HG03159 (cell line): ENCODE results near the gene EGFL8.
"Not testable (repeated sequence)": the region's sequence is repeated elsewhere in the genome, so short reads cannot be mapped to it uniquely, and the experiment has no call there.

Source experiments
- ATAC-seq: cut with Tn5 transposase; IDR thresholded peaks from one replicate; pipeline ENCODE4 v1.9.1; 2021; ENCODE audit warnings: mild to moderate bottlenecking, moderate library complexity; ENCODE audit not compliant: unreplicated experiment

EGFL8 gene

DNA sequence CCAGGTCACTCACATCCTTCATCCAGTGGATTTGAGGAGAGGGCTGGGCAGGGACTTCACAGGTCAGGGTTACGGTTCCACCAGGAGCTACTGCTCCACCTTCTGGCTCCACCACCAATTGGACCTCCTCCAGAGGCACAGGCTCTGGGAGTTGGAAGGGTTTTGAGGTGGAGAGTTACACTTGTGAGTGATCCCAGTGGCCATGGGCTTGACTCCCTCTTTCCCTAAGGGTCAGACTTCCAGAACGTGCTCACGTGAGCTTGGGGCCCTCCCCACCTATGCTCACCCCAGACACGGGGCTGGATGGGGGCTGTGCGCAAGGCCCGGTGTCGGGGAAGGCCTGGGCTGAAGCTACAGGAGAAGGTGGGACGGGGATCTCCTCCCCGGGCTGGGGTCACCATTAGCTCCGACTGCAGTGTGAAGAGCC lies 18.2 kb downstream of the EGFL8 start:
- no peak for ATAC-seq

DNA sequence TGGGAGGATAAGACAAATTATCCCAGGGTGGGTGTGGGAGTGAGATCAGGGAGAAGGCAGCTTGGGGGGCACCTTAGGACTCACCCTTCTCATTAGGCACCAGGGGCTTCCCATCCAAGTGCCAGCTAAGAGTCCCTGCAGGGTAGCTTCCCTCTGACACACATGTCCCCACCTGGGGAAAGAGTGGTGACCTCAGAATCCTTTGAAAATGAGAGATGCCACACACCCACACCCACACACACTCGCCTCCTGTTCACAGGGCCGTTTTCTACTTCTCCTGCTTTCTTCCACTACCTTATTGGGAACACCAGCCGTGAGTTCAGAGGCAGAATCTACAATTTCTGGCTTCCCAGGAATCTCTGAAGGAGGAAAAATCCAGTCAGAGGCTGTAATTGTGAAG lies 18.6 kb downstream of the EGFL8 start:
- ATAC-seq, result no peak

DNA sequence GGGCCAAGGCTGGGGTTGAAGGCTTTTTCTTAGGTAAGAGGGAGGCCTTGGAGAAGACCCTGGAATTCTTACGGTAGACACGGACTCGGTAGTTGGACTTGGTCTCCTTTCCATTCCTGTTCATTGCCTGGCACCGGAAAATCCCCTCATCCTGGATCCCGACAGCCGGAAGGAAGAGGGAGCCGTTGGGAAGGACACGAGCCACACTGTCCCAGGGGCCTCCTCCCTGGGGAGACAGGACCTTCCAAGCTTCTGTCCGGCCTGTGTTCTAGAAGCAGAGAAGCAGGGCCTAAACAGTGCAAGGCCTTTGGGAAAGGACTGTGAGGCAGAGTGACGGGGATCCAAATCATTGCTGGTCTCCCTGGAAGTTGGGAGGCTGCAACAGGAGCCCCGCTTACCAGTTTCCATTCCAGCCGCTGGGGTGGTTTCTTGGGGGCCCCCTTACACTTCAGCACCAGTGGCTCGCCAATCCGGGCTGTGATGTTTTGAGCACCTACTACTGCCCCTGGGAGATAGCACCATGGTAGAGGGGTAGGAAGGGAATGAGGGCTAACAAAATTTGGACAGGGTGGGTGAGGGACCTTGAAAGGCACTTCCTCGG lies 19.2 kb downstream of the EGFL8 start:
- no peak for ATAC-seq

DNA sequence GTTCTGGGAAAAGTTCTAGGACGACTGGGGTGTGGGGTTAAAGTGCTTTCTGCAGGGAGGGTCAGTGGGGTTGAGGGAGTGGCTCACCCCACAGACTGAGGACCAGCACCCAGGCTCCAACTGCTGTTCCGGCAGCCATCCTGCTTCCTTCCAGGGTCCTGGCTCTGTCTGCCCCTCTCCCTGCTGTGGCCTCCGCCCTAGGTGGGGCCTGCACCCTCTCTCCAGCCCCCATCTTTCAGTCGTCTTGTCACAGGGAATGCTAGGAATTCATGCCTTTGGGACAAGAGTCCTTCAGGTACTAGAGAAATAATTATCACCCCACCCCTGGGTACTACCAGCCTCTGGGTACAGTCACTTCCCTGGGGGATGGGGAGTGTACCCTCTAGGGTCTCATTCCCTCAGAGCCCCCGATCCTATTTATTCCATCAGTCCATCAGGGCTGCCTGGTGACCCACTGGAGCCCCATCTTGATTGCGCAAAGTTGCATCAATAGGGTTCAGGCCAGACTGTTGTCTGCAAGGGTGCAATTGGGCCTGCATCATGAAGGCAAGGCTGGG lies 19.8 kb downstream of the EGFL8 start, which contains the start of gene AGER:
Gene AGER, minus strand, starts transcription at position 170 of the 557 bp plus-strand sequence. Its CDS starts 31 bp downstream, at position 139.
- no peak for ATAC-seq

DNA sequence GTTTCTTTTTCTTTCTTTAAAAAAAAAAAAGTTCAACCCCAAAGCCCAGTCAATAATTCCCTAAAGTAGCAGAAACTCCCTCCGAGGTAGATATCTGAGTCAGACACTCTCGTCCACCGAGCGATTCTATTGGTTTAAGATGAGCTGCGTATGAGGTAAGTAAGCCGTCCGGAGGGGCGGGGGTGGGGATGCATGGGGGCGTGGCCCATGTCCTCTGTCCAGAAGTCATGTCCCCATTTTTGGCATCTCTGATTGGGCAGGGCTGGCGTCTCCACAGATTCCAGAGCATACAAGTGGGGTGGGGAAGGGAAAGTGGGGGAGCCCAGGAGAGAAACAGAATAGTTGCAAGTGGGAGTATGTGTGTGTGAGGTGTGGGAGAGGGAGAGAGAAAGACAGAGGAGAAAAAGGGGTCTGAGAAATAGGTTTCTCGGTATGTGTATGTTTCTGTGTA lies 21.3 kb downstream of the EGFL8 start:
- not testable (repeated sequence) for ATAC-seq

DNA sequence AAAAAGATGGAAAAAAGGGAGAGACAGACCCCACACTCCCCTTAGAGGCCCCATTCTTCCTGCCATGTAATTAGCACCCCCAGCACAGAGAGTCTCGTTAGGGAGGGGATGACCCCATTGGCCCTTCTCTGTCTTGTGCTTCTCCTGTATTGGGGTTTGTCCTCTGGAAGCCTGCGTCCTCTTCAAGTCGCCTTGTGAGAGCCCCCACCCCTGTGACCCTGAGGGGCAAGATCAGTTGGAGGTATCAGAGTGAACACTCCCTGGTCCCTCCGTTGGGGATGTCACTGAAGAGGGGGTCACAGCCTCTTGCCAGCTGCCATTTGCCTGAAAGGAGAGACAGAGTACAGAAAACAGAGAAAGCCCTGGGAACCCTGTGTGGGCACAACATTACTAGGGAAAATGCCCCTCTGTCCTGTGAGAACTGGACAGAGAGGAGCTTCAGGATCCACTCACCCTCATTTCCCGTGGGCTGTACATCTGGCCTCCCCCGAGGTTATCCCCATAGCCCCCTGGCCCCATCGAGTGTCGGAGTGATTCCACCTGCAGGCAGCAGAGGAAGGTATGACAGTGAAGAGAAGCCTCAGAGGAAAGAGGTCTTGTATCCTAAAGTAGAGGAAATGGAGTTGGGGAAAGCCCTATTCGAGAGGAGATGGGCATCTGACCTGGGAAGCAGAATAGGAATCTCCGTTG lies 21.9 kb downstream of the EGFL8 start:
- not testable (repeated sequence) for ATAC-seq

DNA sequence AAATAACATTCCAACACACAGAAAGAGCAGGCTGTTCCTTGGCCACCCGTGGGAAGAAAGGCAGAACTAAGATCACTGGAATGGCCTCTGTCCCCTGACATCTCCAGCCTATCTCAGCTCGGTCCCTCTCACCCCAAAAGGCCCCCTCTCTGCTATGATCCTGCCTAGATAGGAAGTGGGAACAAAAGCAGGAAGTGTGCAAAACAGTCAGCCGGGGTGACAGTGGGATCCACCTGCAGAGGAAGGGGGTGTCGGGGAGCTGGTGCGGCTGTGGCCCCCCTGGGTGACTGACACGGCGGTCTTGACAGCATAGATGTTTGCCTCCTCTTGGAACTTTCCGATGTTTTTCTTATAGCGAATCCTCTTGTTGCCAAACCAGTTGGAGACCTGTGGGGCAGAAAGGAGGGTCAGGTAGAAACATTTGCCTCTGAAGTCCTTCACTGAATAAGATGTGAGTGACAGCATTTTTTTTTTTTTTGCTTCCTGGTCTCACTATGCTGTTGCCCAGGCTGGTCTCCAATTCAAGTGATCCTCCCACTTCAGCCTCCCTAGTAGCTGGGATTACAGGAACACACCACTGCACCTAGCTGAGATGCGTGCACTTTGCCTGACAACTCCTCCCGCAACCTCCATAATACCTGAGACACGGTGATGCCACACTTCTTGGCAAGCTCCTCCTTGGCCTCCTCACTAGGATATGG lies 22.8 kb downstream of the EGFL8 start:
- no peak for ATAC-seq

DNA sequence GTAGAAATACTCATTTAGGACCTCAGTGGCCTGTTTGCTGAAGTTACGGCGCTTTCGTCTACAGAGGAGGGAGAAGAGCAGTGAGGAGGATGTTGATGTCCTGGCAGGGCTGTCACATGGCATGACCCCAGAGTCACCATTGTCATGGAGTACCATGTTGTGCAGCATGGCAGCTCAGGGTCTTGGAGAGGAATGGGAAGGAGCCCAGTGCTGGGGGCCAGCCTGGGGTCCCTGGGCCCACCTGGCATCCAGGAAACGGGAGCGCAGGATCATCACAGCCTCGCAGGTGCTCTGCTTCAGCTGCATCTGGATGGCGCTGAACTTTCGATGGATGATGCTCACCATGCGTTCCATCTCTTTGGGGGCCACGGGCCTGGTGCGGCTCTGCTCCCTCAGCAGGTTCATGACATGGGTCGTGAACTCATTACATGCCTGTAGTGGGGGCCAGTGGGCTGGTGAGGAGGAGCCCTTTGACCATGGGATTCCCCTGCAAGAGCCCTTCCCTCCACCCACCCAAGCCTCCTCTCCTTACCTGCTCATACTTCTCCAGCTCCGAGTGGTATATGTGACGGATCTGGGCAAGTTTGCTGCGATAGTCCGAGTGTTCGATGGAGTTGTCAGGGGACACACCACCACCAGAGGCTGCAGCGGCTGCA lies 23.5 kb downstream of the EGFL8 start:
- ATAC-seq, result not testable (repeated sequence)

DNA sequence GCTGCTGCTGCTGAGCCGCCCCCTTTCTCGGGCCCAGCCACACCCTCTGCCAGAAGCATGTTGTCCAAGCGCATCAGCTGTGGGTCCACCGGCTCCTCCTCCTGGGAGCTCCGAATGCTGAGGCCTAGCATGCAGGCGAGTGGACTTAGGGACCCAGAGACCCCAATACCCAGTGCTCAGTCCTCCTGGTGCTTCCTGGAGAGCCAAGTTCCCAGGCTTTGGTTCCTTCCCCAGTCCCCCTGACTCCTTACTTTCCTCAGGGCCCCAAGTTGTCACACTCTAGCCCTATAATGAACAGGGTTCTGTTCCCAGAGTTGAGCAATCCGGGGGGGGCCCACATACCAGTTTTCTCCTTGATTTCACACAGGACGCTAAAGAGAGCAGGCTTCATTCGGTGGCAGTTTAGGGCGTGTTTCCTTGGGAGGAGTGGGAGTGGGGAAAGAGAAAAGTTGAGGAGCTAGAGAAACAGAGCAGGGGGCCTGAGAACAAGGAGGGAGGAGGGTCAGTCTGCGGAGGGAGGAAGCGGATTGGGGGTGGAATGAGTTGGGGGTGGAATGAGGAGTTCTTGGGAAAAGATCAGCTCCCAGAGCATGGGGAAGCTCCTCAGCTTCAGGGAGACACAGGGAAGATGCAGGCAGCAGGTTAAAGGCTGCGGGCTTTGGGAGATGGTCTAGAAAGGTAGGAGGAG lies 24.1 kb downstream of the EGFL8 start:
- ATAC-seq, result no peak

DNA sequence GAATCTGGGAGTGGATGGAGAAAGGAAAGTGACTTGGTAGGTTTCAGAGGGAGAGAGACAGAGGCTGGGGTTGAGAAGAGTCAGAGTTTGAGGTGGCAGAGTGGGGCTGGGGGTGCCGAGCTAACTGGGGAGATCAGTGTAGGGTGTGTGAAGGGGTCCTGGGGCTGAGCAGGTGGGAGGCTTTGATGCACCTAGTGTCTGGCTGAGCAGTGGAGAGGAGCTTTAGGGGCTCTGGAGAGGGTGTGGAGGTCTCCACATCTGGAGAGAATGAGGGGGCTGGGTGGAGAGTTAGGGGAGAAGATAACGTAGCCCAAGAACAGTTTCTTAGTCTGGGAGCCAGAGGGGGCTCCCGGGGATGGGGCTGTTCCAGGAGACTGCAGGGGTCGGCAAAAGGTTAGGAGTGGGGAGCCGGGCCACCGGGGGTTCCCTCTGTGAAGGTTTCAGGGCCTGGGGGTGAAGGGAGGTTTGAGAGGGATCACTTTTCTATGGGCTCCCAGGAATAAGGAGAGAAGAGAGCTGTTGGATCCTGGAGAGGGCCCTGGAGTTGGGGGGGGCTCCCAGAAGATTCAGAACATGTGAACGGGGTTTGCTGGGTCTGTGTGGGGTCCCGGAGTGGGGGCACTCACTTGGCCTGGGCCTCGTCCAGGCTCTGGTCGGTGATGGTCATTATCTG lies 24.8 kb downstream of the EGFL8 start:
- ATAC-seq, result no peak

DNA sequence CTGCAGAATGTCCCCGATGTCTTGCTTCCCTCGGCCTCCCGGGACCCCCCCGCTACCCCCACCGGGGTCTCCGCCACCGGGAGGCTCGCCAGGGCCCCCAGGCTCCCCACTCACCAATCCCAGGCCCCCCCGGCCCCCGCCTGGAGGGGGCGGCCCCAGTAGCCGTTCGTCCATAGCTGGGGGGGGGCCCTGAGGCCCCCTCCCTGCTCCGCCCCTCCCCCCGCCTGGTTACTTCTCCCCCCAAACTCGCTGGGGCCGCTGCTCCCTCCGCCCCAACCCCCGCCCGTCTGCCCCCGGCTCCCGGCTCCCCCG lies 25.3 kb downstream of the EGFL8 start:
- ATAC-seq, result no peak

DNA sequence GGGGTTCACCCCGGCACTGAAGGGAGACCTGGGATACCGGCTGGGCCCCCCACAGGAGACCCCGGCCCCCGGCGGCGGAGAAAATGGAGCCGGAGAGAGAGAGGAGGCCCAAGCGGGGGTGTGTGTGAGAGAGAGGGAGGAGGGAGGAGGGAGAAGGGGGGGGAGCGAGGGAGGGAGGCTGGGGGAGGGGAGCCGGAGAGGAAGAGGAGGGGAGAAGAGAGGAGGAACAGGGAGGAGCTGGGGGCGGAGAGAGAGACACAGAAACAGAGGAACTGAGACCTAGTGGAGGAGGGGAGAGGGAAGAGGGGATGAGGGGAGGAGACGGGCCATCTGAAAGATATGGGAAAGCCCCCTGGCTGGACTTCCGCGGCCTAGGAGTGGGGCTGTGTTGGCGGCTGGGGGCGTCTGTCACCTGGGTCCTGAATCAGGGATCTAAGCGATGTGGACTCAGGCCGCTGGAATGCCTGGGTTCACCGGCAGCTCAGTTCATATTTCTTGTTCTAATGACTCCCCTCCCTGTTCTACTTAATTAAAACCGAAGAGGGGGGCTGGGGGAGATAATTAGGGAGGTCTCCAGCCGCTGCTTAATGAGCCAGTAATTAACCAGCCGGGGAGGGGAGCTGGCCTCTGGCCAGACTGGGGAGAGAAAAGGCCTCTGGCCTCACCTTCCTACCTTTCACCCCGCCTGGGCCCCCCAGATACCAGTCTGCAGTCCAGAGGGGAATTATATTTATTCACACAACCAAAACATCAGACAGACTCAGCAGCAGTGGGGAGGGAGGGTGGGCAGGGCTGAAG lies 25.9 kb downstream of the EGFL8 start, which contains the start of gene PBX2:
Gene PBX2, minus strand, starts transcription at position 149 of the 798 bp plus-strand sequence. CDS start 287 bp downstream, outside the sequence.
- no peak for ATAC-seq

DNA sequence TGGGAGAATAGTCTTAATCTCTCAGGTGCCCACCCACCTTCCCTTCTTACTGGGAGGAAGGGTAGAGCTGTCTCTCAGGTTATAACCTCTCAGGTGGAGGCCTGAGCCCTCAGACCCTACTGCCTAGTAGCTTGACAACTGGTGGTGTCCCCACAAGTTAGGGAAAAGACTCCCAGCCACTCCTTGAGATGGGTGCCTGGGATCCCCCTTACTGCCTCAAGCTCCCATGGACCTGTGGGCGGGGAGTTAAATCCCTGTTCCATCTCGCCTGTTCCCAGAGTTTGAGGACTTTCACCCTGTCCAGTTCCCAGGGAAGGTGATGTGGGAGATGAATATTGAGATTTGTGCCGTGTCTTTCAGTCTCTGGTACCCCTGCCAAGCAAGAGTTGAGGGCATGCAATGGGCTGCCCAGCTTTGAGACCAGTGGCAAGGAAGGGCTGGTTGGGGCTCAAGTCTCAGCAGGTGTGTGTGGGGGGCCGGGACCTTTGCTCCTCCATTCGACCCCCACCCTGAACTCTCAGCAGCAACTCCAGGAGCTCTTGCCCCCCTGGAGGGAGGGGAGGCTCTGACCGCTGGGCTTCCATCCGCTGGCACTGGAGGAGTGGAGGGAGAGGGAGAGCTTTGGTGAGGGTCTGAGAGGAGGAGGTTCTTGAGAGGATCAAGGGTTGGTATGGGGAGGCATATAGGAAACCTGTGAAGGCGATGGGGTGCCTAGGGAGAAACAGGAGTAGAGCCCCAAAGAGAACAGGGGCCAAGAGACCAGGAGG lies 26.7 kb downstream of the EGFL8 start:
- no peak for ATAC-seq

DNA sequence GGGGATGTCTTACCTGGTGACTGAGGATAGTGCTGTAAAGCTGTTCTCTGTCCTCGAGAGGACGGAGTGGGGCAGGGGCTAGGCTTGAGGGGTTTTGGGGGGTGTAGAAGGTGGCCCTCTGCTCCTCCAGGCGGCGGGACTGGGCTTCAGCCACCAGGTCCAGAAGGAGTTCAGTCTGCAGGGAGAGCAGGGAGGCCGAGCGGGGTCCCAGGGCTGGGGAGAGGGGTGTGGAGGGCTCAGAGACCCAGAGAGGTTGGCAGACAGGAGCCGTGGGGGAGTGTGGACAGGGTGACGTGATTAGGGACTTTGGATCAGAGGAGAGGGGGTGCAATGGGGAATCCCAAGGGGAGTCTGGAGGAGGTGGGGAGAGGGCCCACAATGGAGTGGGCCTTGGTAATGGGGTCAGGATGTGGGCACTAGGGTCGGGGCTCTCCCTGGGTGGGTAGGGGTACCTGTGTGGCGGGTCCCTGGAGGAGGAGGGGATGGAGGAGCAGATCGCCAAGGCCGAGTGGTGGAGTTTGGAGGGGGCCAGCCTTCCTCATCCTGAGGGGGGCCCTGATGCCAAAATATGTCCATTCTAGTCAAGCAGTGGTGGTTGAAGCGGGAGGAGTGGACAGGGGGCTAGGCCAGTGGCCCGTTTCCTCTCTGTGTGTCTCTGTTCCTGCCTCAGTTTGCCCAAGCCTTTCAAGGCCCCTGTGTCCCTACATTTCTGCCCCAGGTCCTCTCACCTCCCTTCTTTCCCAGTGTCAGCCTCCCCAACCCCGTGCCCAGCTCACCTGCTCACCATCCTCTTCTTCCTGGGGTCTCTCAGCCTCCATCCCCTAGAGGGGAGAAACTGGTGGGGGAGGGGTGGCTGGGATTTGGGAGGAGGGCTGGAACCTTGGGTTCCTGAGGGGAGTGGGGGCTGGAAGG lies 27.6 kb downstream of the EGFL8 start:
- no peak for ATAC-seq

DNA sequence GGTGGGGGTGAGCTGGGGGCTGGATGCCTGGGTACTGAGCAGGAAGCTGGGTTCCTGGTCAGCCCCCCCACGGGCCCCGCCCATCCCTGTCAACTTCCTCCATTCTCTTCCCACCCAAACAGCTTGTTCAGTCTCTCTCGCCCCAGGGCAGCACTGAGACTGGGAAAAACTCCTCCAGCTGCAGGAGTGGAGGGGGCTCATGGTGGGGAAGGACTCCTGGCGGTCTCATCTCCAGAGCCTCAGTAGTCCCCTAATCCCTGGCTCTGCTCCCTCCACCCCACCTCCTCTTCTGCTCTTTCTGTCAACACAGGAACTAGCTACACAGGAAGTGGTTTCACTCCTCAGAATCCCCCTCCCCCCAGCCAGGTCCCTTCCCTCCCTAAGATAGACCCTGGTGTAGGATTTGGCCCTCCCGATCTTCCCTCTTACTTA lies 28.2 kb downstream of the EGFL8 start, which contains the start of gene GPSM3:
Gene GPSM3, minus strand, starts transcription at position 36 of the 432 bp plus-strand sequence. CDS start 130 bp downstream, outside the sequence.
- no peak for ATAC-seq

DNA sequence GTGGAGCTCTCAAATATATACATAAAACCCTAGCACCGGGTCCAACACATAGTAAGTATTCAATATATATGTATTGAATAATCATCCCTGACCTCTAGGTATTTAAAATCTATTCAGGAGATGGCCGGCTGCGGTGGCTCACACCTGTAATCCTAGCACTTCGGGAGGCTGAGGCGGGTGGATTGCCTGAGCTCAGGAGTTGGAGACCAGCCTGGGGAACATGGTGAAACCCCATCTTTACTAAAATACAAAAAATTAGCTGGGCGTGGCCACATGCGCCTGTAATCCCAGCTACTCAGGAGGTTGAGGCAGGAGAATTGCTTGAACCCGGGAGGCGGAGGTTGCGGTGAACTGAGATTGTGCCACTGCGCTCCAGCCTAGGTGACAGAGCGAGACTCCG lies 28.7 kb downstream of the EGFL8 start:
- ATAC-seq, result not testable (repeated sequence)

DNA sequence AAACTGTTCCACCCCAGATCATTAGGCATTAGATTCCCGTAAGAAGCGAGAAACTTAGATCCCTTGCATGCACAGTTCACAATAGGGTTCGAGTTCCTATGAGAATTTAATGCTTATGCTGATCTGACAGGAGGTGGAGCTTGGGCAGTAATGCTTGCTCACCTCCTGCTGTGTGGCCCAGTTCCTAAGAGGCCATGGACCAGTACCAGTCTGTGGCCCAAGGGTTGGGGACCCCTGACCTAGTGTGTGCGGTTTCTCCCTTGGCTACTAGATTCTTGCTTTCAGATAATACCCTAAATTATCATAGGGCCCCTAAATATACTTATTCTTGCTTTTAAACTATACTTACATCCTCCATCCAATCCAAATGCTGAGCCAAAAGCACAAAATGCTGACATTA lies 30.0 kb downstream of the EGFL8 start:
- ATAC-seq, result no peak
